GM21381 (cell line): ENCODE results near the gene C1R.
"Not testable (repeated sequence)": the region's sequence is repeated elsewhere in the genome, so short reads cannot be mapped to it uniquely, and the experiment has no call there.

Source experiments
- ATAC-seq: cut with Tn5 transposase; IDR thresholded peaks from one replicate; pipeline ENCODE4 v1.9.1; 2021; ENCODE audit warnings: mild to moderate bottlenecking, moderate library complexity; ENCODE audit not compliant: unreplicated experiment

C1R gene

DNA sequence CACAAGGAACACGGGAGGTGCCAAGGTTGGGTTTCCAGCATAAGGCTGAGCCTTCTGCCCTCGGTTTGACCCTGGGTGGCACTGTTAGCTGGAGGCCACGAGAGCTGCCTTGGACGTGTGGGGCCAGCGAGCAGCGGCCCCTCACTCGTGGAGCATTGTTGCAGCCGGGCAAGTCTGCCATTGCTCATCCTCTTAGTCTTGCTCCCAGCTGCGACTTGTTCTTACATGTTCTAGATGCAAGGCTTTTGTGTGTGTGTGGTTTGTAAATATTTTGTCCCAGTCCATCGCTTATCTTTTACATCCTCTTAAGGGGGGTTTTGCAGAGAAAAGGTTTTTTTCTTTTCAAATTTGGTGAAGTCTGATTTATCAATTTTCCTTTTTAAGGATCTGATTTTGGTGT lies 52.8 kb downstream of the C1R start:
- no peak for ATAC-seq

DNA sequence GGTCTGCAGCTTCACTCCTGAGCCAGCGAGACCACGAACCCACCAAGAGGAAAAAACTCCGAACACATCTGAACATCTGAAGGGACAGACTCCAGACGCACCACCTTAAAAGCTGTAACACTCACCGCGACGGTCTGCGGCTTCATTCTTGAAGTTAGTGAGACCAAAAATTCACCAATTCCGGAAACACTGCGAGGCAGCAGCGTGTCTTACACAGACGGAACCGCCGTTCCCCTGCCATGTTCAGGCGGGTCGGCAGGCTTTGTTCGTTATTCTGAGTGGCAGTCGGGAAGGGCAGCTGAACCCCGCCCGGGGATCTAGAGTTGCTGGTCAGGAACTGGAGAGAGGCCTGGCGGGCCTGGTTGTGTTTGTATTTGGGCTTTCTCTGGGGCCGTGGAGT lies 53.7 kb downstream of the C1R start:
- no peak for ATAC-seq

DNA sequence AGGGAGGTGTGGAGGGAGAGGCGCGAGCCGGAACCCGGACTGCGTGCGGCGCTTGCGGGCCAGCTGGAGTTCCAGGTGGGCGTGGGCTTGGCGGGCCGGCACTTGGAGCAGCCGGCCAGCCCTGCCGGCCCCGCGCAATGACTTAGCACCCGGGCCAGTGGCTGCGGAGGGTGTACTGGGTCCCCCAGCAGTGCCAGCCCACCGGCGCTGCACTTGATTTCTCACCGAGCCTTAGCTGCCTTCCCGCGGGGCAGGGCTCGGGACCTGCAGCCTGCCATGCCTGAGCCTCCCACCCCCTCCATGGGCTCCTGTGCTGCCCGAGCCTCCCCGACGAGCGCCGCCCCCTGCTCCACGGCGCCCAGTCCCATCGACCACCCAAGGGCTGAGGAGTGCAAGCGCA lies 54.8 kb downstream of the C1R start:
- ATAC-seq = not testable (repeated sequence)

DNA sequence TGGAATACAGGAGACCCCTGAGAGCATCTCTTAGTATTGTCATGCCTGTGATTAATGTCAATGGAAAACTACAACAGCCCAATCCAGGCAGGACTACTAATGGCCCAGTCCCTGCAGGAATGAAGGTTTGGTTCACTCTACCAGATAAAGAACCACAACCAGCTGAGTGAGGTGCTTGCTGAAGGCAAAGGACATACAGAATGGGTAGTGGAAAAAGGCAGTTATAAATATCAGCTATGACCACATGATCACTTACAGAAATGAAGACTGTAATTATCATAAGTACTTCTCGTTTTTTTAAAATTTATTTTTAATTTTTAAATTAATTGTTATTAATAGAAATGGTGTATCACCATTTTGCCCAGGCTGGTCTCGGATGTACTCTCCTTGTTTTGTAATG lies 56.8 kb downstream of the C1R start:
- no peak for ATAC-seq

DNA sequence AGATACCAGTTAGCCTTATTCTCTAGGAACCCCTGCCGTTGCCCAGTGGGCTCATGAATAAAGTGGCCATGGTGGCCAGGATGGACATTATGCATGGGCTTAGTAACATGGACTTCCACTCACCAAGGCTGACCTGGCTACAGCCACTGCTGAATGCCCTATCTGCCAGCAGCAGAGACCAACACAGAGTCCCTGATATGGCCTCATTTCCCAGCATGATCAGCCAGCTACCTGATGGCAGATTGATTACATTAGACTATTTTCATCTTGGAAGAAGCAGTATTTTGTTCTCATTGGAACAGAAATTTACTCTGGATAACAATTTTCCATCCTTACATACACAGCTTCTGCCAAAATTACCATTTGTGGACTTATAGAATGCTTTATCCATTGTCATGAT lies 57.8 kb downstream of the C1R start:
- no peak for ATAC-seq

DNA sequence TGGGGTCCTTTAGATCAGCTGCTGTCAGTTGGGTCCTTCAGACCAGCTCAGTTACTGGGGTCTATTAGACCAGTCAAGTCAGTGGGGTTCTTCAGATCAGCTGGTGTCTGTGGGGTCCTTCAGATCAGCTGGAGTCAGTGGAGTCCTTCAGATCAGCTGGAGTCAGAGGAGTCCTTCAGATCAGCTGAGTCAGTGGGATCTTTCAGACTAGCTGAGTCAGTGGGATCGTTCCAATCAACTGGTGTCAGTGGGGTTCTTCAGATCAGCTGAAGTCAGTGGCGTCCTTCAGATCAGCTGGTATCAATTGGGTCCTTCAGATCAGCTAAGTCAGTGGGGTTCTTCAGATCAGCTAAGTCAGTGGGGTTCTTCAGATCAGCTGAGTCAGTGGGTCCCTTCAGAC lies 59.3 kb downstream of the C1R start:
- ATAC-seq = no peak

DNA sequence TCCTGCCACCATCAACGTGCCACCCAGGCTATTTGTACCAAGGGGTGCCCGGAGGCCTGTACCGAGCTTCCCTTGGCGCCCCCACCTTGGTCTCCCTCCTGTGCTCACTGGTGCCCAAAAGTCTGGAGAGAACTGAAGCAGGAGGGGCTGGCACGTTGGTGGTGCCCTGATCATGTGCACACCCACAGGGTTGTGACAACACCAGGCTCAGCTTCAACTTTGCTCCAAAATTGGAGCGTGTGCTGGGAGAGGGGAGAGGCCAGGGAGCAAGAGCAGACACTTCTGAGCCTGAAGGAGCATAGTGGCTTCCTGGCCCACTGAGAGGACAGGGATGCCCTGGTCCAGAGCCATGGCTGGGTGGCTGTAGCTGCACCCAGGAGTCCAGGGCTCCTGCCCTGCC lies 60.9 kb downstream of the C1R start:
- no peak for ATAC-seq
